ENCODE data around the gene THADA.

DNA sequence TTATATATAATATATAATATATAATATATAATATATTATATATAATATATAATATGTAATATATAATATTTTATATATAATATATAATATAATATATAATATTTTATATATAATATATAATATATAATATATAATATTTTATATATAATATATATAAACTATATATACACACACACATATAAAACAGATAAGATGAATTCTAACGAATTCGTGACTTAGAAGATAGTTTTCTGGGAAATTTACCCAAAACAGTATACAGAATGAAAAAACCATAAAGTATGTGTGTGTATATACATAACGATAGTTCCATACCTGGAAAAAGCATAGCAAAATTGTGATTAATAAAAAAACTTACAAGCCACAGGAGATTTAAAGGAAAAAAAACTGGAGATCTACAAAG, 80.6 kb downstream of the THADA start:
- TF ChIP-seq, protein P1, sequence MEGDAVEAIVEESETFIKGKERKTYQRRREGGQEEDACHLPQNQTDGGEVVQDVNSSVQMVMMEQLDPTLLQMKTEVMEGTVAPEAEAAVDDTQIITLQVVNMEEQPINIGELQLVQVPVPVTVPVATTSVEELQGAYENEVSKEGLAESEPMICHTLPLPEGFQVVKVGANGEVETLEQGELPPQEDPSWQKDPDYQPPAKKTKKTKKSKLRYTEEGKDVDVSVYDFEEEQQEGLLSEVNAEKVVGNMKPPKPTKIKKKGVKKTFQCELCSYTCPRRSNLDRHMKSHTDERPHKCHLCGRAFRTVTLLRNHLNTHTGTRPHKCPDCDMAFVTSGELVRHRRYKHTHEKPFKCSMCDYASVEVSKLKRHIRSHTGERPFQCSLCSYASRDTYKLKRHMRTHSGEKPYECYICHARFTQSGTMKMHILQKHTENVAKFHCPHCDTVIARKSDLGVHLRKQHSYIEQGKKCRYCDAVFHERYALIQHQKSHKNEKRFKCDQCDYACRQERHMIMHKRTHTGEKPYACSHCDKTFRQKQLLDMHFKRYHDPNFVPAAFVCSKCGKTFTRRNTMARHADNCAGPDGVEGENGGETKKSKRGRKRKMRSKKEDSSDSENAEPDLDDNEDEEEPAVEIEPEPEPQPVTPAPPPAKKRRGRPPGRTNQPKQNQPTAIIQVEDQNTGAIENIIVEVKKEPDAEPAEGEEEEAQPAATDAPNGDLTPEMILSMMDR (IDR thresholded peaks at IDR 0.05; ENCODE audit: low read length): no peak
- no peak for TF ChIP-seq EZH2 (IDR thresholded peaks at IDR 0.05; ENCODE audit: borderline replicate concordance, low read length)
